Spinal cord (tissue), 10 donors: ENCODE measurements around the gene METRN. TPM values are rescaled to one million over a fixed set of nuclear protein-coding genes. Genes with fewer than 3 reads are reported as not detected.

Source experiments
- DNase-seq, 6 donors: peaks; one replicate each; pipeline versions ENCODE4 v3.0.0 to v3.0.0-alpha.2; 2013 to 2015; ENCODE audit warnings: low spot score in 6 of 6, low read depth in 4 of 6
- H3K27ac ChIP-seq: one replicate; pipeline ENCODE4 v1.5.1; 2013; ENCODE audit warnings: low read depth, low read length, control low read depth
- H3K27me3 ChIP-seq: one replicate; pipeline ENCODE4 v1.6.1; 2013; ENCODE audit warnings: low read length; ENCODE audit not compliant: control insufficient read depth, insufficient read depth
- H3K36me3 ChIP-seq: one replicate; pipeline ENCODE4 v1.6.1; 2013; ENCODE audit warnings: low read length; ENCODE audit not compliant: control insufficient read depth, insufficient read depth
- H3K4me1 ChIP-seq: one replicate; pipeline ENCODE4 v1.6.1; 2013; ENCODE audit warnings: low read length; ENCODE audit not compliant: control insufficient read depth, insufficient read depth
- H3K4me3 ChIP-seq: one replicate; pipeline ENCODE4 v1.5.1; 2013; ENCODE audit warnings: low read depth, low read length, control low read depth
- H3K9me3 ChIP-seq: one replicate; pipeline ENCODE4 v1.6.1; 2013; ENCODE audit warnings: low read length; ENCODE audit not compliant: control insufficient read depth, insufficient read depth
- WGBS: methylation state at CpG from one replicate; pipeline ENCODE4 v1.1.5; 2013; ENCODE audit warnings: missing lambda C conversion rate; ENCODE audit not compliant: insufficient coverage; 5-methylcytosine and 5-hydroxymethylcytosine counted together
- polyA plus RNA-seq, 2 donors: library from polyadenylated mRNA; unstranded; fragments of 120-200 nt; gene quantifications; one replicate each; pipeline ENCODE4 v1.2.1, GENCODE V29; 2013; ENCODE audit not compliant: insufficient read length in 2 of 2
- total RNA-seq, 2 donors: library from RNA; depleted of rRNA in 1 of 2; stranded (reverse); fragments of 120-200 nt in 1 of 2; fragments of >200 nt in 1 of 2; gene quantifications; one replicate each; pipeline versions ENCODE4 v1.2.3 to v1.2.4, GENCODE V29; 2013 to 2014
- donor health status: healthy.

The METRN gene
- total and polyA plus RNA-seq, 4 donors: 75.5 to 402 (median 319) TPM

DNA sequence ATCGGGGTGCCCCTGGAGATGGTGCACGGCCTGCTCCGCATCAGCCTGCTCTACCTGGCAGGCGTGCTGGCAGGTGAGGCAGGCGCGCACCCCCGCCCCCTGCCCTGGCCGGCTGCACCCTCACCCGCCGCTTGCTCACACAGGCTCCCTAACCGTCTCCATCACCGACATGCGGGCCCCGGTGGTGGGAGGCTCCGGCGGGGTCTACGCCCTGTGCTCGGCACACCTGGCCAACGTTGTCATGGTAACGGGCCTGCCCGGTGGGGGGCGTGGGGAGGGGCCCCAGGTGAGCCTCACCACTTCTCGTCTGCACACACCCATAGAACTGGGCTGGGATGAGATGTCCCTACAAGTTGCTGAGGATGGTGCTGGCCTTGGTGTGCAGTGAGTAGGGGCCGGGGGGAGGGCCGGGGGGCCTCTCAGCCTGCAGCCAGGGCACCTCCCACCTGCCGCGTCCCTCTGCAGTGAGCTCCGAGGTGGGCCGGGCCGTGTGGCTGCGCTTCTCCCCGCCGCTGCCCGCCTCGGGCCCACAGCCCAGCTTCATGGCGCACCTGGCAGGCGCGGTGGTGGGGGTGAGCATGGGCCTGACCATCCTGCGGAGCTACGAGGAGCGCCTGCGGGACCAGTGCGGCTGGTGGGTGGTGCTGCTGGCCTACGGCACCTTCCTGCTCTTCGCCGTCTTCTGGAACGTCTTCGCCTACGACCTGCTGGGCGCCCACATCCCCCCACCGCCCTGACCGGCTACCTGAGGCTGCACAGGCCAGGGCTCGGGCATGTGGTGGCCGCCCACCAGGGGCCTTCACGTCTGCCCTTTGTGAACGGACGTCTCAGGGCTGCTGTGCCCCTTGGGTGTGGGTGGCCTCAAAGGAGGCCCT lies 37.4 kb upstream of the METRN start:
- DNase-seq: no peak
- no peak overlapping the region for H3K4me3 ChIP-seq
- 42% methylated on average over 50 of the region's 57 CpGs for WGBS
- peaks cover 76% of the 10 kb centered on the region for H3K36me3 ChIP-seq
- no peaks in the 10 kb centered on the region for H3K9me3 ChIP-seq
- no peak overlapping the region for H3K27ac ChIP-seq
- peaks cover 55% of the 10 kb centered on the region for H3K4me1 ChIP-seq
- peaks cover 9% of the 10 kb centered on the region for H3K27me3 ChIP-seq

DNA sequence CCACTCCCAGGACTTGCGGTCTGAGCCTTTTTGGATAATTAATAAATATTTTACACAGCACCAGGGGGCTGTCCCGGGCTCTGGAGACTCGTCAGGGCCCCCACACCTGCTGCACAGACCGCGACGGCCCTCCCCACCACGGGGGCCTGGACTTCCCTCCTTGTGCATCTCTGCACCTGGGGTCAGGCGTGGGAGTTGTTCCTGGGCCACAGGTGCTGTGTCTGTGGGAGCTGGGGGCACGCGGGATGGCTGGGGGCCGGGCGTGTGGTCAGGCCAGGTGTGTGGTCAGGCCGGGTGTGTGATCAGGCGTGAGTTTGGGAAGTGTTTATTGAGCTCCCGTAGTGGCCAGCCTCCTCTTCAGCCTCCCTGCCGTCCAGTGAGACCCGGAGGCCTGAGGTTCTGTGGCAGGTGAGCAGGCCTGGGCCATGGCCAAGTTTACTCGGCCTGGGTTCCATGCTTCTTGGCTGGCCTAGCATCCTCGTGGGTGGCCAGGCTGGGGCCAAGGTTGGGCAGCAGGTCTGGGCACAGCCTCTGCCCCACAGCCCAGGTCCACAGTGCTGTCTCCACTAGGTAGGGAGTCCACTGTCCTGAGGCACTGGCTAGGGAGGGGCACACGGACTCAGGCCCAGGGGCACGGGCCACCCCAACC lies 36.6 kb upstream of the METRN start:
- Histone ChIP-seq H3K4me3 (no peak overlapping the region), H3K4me1 (peaks cover 63% of the 10 kb centered on the region), H3K9me3 (no peaks in the 10 kb centered on the region), H3K27ac (no peak overlapping the region), H3K36me3 (peaks cover 76% of the 10 kb centered on the region), H3K27me3 (peaks cover 9% of the 10 kb centered on the region)
- no peak for DNase-seq
- WGBS: 84% methylated on average over 10 of the region's 21 CpGs

DNA sequence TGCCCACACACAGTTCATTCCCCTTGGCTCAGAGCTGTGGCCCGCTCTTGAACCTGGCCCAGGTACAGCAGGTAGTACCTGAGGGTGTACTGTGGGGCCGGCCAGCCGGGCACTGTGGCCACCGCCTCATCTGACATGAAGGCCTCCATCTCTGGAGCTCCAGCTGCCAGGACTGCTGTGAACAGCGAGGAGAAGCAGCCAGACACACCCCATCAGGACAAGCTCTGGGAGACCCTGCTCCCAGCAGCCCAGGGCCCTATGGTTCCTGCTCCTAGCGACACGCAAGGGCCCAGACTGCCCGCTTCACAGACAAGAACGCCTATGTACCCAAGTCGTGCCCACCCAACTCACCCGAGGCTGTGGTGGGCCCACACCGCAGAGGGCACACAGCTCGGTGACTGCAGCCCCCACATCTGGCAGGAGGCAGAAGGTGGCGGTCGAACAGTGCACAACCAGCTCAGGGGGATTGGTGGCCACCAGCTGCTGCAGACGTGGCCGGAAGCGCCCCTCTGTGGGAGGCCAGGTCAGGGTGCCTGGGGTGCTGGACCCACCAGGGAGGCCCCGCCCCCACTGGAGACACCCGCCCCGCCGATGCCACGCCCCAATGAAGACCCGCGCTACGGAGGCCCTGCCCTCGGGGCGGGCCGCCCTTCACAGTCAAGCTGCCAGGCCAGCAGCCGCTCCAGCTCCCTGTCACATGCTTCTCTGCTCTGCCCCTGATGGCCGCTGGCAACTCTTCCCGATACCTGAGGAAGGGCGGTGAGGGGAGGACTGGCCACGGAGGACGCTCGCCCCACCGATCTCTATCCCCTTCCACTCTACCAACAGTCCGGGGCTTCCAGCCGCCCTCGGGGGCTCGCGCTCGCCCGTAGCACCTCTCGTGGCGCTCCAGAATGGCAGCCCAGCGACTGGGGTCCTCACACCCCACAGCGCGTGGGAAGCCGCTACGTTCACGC lies 35.8 kb upstream of the METRN start:
- no peaks in the 10 kb centered on the region for H3K9me3 ChIP-seq
- H3K4me1 ChIP-seq: peaks cover 67% of the 10 kb centered on the region
- peak in 3 of 6 donors; percentile 40 to 82 (median 78) for DNase-seq
- H3K27me3 ChIP-seq: peaks cover 9% of the 10 kb centered on the region
- peaks cover 72% of the 10 kb centered on the region for H3K36me3 ChIP-seq
- WGBS: 24% methylated on average over 45 of the region's 52 CpGs
- peak overlapping the region; percentile 38 for H3K4me3 ChIP-seq
- peak overlapping the region; percentile 84 for H3K27ac ChIP-seq

DNA sequence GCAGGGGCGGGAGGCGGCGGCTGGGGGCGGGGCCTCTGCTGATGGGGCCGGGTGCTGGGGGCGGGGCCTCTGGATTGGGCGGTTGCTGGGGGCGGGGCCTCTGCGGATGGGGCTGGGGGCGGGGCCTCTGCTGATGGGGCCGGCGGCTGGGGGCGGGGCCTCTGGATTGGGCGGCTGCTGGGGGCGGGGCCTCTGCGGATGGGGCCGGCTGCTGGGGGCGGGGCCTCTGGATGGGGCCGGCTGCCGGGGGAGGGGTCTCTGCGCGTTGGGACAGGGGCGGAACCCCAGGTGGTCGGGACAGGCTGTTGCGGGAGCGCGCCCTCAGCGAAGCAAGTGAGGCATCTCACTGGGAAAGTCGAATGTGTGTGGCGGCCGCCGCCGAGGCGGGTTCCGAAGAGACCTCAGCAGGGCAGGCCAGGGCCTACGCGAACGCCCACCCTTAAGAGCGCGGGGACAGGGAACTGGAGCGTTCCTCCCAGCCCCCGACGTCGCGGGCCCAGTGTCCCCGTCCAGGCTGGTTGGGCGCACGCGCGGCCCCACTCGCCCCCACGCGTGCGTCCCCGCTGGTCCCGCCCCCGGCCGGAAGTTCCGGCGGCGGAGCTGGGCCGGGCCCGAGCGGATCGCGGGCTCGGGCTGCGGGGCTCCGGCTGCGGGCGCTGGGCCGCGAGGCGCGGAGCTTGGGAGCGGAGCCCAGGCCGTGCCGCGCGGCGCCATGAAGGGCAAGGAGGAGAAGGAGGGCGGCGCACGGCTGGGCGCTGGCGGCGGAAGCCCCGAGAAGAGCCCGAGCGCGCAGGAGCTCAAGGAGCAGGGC lies 34.9 kb upstream of the METRN start, which contains the start of gene STUB1:
STUB1 (plus strand) TSS at position 597 of the 811 bp plus-strand sequence; CDS start at position 713, 116 bp downstream.
- peak in 5 of 6 donors; percentile 61 to 94 (median 76) for DNase-seq
- Histone ChIP-seq H3K4me3 (peak within 1 kb of the TSS; percentile 61), H3K27me3 (peaks cover 7% of the 10 kb centered on the region), H3K36me3 (peaks cover 71% of the 10 kb centered on the region), H3K9me3 (no peaks in the 10 kb centered on the region), H3K27ac (peak within 1 kb of the TSS; percentile 85), H3K4me1 (peaks cover 70% of the 10 kb centered on the region)
- under 1% methylated on average over 85 of the region's 91 CpGs for WGBS

DNA sequence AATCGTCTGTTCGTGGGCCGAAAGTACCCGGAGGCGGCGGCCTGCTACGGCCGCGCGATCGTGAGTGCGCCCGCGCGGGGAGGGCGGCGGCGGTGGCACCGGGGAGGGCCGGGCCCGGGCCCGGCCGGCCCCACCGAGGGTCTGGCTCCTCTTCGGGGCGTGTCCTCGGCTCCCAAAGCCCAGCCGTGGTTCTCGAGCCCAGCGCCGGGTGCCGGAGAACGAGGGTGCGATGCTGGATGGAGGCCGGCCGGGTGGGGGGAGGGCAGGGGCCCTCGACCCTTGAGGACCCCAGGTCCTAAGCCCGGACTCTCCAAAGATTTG lies 34.3 kb upstream of the METRN start:
- peaks cover 75% of the 10 kb centered on the region for H3K36me3 ChIP-seq
- peak overlapping the region; percentile 61 for H3K4me3 ChIP-seq
- WGBS: under 1% methylated on average over 38 of the region's 38 CpGs
- H3K27ac ChIP-seq: no peak overlapping the region
- H3K4me1 ChIP-seq: peaks cover 72% of the 10 kb centered on the region
- H3K27me3 ChIP-seq: peaks cover 4% of the 10 kb centered on the region
- no peaks in the 10 kb centered on the region for H3K9me3 ChIP-seq
- DNase-seq: no peak

DNA sequence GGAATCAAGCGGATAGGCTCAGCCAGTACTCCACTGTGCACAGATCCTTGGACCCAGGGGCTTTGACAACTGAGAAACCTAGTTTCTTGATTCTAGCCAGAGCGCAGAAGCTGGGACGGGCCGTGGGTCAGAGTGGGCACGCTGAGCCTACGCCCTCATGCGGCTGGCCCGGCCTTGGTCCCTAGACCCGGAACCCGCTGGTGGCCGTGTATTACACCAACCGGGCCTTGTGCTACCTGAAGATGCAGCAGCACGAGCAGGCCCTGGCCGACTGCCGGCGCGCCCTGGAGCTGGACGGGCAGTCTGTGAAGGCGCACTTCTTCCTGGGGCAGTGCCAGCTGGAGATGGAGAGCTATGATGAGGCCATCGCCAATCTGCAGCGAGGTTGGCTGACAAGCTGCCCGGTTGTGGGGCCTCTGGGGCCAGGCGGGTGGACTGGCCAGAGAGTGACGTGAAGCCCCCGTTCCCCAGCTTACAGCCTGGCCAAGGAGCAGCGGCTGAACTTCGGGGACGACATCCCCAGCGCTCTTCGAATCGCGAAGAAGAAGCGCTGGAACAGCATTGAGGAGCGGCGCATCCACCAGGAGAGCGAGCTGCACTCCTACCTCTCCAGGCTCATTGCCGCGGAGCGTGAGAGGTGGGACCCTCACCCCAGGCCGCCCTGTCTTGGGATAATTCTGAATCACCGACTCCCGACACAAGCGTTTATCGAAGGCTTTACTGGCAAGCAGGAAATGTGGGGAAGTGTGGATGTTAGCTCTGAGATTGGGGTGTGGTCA lies 33.8 kb upstream of the METRN start:
- no peak overlapping the region for H3K27ac ChIP-seq
- WGBS: 51% methylated on average over 44 of the region's 44 CpGs
- no peaks in the 10 kb centered on the region for H3K9me3 ChIP-seq
- H3K36me3 ChIP-seq: peaks cover 80% of the 10 kb centered on the region
- peak overlapping the region; percentile 61 for H3K4me3 ChIP-seq
- peaks cover 4% of the 10 kb centered on the region for H3K27me3 ChIP-seq
- no peak for DNase-seq
- peaks cover 75% of the 10 kb centered on the region for H3K4me1 ChIP-seq

DNA sequence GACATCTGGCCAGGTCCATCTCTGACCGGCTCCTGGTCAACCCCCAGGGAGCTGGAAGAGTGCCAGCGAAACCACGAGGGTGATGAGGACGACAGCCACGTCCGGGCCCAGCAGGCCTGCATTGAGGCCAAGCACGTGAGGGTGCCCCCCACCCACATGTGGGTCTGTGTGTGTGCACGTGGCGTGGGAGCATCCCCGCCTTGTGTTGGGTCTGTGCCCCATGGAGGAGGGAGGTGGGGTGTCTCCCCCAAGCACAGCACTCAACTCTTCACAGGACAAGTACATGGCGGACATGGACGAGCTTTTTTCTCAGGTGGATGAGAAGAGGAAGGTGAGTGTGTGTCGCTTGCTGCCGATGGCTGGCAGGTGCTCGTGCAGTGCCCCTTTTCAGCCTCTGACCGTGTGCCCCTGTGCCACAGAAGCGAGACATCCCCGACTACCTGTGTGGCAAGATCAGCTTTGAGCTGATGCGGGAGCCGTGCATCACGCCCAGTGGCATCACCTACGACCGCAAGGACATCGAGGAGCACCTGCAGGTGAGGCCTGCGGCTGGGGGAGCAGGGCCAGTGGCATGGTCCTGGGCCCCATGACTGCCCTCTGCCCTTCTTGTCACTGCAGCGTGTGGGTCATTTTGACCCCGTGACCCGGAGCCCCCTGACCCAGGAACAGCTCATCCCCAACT lies 33.0 kb upstream of the METRN start:
- Histone ChIP-seq H3K4me3 (peak overlapping the region; percentile 61), H3K27ac (no peak overlapping the region), H3K9me3 (no peaks in the 10 kb centered on the region), H3K36me3 (peaks cover 80% of the 10 kb centered on the region), H3K27me3 (peaks cover 3% of the 10 kb centered on the region), H3K4me1 (peaks cover 77% of the 10 kb centered on the region)
- 83% methylated on average over 28 of the region's 28 CpGs for whole genome bisulfite sequencing
- DNase-seq: no peak
